ENCODE measurements around the gene RYR2. TPM values are rescaled to one million over a fixed set of nuclear protein-coding genes. Genes with fewer than 3 reads are reported as not detected.

RYR2 gene
- total and polyA plus RNA-seq, 9 of the 15 experiments (the other 6 are each of a cell fraction or from before 2014, with no cell fraction given): 0.03 to 0.42 (median 0.14) TPM

GRCh38 chr1:237062976-237063375 lies 21.0 kb downstream of the RYR2 start:
- BruUV-seq (replicated peaks): no TSS peak
- CTCF ChIA-PET (ENCODE audit: low intra/inter-chr PET ratio): no interaction called here
- TF ChIP-seq ZNF592 (IDR thresholded peaks at IDR 0.05) (no peak), ZNF280A (IDR thresholded peaks at IDR 0.05; ENCODE audit: low read depth, partially characterized antibody) (no peak), ARHGAP35 (IDR thresholded peaks at IDR 0.05; ENCODE audit: partially characterized antibody) (no peak), AFF4 (CRISPR knock-in tag; IDR thresholded peaks at IDR 0.05) (no peak), ZNF586 (CRISPR knock-in tag; conservative IDR thresholded peaks at IDR 0.05) (no peak), CLOCK (CRISPR knock-in tag; IDR thresholded peaks at IDR 0.05; ENCODE audit: borderline replicate concordance) (no peak)

More at GRCh38 chr1:237062976-237063375, 21.0 kb downstream of the RYR2 start:
- Histone ChIP-seq H3K4me1 (replicated peaks in 1 of 2; ENCODE audit: control insufficient read depth in 2 of 2, insufficient read depth in 2 of 2, low read length in 2 of 2) (no peaks in the 10 kb centered on the region), H3K27ac (ENCODE audit: extremely low read depth, low read depth, low read length) (no peak overlapping the region), H2AFZ (ENCODE audit: low read depth, low read length) (no peak overlapping the region), H3K9ac (ENCODE audit: insufficient read depth in 1 of 2, low read depth in 2 of 2, low read length in 2 of 2) (no peak overlapping the region), H3K9me1 (ENCODE audit: control insufficient read depth, insufficient read depth, low read length) (no peaks in the 10 kb centered on the region), H3K4me2 (ENCODE audit: insufficient read depth, low read length) (no peak overlapping the region), H3K9me3 (replicated peaks; ENCODE audit: control insufficient read depth, insufficient read depth, low read depth, low read length) (no peaks in the 10 kb centered on the region), H3K27me3 (ENCODE audit: control insufficient read depth in 2 of 2, insufficient read depth in 2 of 2, low read length in 2 of 2) (no peaks in the 10 kb centered on the region), H3K4me3 (no peak overlapping the region), H4K20me1 (replicated peaks; ENCODE audit: control insufficient read depth, insufficient read depth, low read length) (no peaks in the 10 kb centered on the region), H3K79me2 (ENCODE audit: control insufficient read depth, insufficient read depth, low read length) (no peaks in the 10 kb centered on the region), H3K36me3 (ENCODE audit: control insufficient read depth, insufficient read depth, low read length) (no peaks in the 10 kb centered on the region)
- POLR2A ChIA-PET: interaction anchor here (0.6 kb wide), 1 partner anchor 183 kb away, joined by 3 read pairs; no protein-coding TSS in a partner anchor
- FAIRE-seq: no peak
- intact Hi-C loops (cut with micrococcal nuclease) (no loop called here), in situ Hi-C loops (cut with MboI) (no loop called here)
- no peak for ATAC-seq
- DNase-seq (ENCODE audit: extremely low read depth in 1 of 4, low spot score in 3 of 4): no peak
